Measurements from ENCODE around the gene TTC21A.

Gene TTC21A

DNA sequence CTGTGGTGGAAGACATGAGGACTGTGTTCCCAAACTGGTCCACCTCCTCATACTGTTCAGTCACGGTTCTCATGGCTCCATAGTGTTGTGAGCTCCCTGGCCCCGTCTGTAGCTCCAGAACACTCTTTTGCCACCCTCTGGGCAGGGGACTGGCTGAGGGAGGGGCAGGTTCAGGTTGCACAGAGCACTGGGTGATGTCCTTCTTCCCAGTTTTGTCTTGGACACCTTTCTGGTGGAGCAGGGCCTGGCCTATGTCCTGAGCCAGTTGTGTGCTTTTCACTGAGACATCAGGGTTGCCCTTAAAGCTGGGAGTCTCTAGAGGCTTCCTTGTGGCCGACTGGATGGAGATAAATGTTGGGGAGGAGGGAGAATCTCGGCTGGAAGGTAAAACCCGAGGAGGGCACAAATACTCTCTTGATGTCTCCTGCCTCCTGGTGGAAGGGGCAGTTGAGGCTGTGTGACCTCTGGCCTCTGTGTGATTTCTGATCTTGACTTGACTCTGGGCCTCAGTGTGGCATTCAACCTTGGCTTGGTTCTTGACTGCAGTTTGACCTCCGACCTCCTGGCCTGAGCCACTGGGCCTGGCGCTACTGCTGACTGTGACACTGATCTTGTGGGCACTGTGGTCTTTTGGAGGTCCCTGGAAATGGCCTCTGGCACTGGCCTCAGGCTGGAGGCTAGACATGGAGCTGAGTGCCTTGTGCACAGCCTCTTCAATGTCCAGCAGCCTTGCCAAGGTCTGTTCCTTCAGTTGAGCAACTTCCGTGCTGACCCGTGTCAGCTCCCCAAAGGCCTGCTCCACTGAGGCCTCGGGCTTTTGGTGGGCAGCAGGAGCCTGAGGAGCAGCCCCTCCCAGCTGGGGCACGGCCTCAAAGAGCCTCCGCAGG, 76.8 kb downstream of the TTC21A start:
- H3K4me3 ChIP-seq (ENCODE audit: low read depth in 1 of 2, low read length in 2 of 2) = no peak overlapping the region
- H3K9me3 ChIP-seq (ENCODE audit: insufficient read depth, low read length, severe bottlenecking) = no peaks in the 10 kb centered on the region
- no peak overlapping the region for H3K27ac ChIP-seq (ENCODE audit: low read length)
- TF ChIP-seq EZH2 (IDR thresholded peaks at IDR 0.05; ENCODE audit: borderline replicate concordance, low read depth, low read length, severe bottlenecking) = no peak
- TF ChIP-seq, protein P1, sequence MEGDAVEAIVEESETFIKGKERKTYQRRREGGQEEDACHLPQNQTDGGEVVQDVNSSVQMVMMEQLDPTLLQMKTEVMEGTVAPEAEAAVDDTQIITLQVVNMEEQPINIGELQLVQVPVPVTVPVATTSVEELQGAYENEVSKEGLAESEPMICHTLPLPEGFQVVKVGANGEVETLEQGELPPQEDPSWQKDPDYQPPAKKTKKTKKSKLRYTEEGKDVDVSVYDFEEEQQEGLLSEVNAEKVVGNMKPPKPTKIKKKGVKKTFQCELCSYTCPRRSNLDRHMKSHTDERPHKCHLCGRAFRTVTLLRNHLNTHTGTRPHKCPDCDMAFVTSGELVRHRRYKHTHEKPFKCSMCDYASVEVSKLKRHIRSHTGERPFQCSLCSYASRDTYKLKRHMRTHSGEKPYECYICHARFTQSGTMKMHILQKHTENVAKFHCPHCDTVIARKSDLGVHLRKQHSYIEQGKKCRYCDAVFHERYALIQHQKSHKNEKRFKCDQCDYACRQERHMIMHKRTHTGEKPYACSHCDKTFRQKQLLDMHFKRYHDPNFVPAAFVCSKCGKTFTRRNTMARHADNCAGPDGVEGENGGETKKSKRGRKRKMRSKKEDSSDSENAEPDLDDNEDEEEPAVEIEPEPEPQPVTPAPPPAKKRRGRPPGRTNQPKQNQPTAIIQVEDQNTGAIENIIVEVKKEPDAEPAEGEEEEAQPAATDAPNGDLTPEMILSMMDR (IDR thresholded peaks at IDR 0.05; ENCODE audit: borderline replicate concordance, extremely low read depth, low read length, poor library complexity, severe bottlenecking) = no peak
- H2AFZ ChIP-seq (ENCODE audit: low read depth, low read length) = no peak overlapping the region
- no peaks in the 10 kb centered on the region for H3K79me2 ChIP-seq (ENCODE audit: insufficient read depth, low read length)
- H3K4me1 ChIP-seq (ENCODE audit: insufficient read depth, low read length) = peaks cover 20% of the 10 kb centered on the region
- H4K20me1 ChIP-seq (ENCODE audit: insufficient read depth, low read length) = 0 out of 2 replicates have a peak, but pooled peaks cover 15% of the 10 kb centered on the region
- no peak for ATAC-seq (ENCODE audit: insufficient read depth, low read depth)
- peaks cover 12% of the 10 kb centered on the region for H3K27me3 ChIP-seq (ENCODE audit: insufficient read depth, low read length, poor library complexity)
- no peak for DNase-seq
- H3K9ac ChIP-seq (ENCODE audit: low read depth, low read length) = no peak overlapping the region
- H3K4me2 ChIP-seq (ENCODE audit: insufficient read depth, low read length) = no peak overlapping the region
- no peaks in the 10 kb centered on the region for H3K36me3 ChIP-seq (ENCODE audit: insufficient read depth, low read length)

DNA sequence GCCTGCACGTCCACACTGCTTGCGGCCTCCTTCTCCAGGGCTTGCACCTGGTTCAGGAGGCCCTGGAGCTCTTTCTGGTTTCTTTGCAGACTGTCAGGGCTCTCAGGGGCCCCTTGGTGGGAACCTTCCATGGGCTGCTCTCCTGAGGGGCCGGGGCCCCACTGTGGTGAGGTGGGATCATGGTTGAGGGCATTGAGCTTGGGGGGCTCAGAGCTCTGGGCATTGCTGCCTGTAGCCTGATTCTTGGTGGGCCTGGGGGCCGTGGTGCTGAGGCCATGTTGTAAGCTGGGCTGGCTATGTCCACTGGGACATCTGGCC, 77.4 kb downstream of the TTC21A start:
- ATAC-seq (ENCODE audit: insufficient read depth, low read depth) (no peak), DNase-seq (no peak)
- Histone ChIP-seq H3K4me2 (ENCODE audit: insufficient read depth, low read length) (no peak overlapping the region), H3K27me3 (ENCODE audit: insufficient read depth, low read length, poor library complexity) (peaks cover 6% of the 10 kb centered on the region), H3K4me3 (ENCODE audit: low read depth in 1 of 2, low read length in 2 of 2) (no peak overlapping the region), H3K36me3 (ENCODE audit: insufficient read depth, low read length) (no peaks in the 10 kb centered on the region), H3K4me1 (ENCODE audit: insufficient read depth, low read length) (peaks cover 14% of the 10 kb centered on the region), H3K79me2 (ENCODE audit: insufficient read depth, low read length) (no peaks in the 10 kb centered on the region), H3K27ac (ENCODE audit: low read length) (no peak overlapping the region), H3K9ac (ENCODE audit: low read depth, low read length) (no peak overlapping the region), H4K20me1 (ENCODE audit: insufficient read depth, low read length) (0 out of 2 replicates have a peak, but pooled peaks cover 9% of the 10 kb centered on the region), H2AFZ (ENCODE audit: low read depth, low read length) (no peak overlapping the region), H3K9me3 (ENCODE audit: insufficient read depth, low read length, severe bottlenecking) (no peaks in the 10 kb centered on the region)
- TF ChIP-seq EZH2 (IDR thresholded peaks at IDR 0.05; ENCODE audit: borderline replicate concordance, low read depth, low read length, severe bottlenecking) = no peak
- TF ChIP-seq, protein P1 (IDR thresholded peaks at IDR 0.05; ENCODE audit: borderline replicate concordance, extremely low read depth, low read length, poor library complexity, severe bottlenecking) = no peak

DNA sequence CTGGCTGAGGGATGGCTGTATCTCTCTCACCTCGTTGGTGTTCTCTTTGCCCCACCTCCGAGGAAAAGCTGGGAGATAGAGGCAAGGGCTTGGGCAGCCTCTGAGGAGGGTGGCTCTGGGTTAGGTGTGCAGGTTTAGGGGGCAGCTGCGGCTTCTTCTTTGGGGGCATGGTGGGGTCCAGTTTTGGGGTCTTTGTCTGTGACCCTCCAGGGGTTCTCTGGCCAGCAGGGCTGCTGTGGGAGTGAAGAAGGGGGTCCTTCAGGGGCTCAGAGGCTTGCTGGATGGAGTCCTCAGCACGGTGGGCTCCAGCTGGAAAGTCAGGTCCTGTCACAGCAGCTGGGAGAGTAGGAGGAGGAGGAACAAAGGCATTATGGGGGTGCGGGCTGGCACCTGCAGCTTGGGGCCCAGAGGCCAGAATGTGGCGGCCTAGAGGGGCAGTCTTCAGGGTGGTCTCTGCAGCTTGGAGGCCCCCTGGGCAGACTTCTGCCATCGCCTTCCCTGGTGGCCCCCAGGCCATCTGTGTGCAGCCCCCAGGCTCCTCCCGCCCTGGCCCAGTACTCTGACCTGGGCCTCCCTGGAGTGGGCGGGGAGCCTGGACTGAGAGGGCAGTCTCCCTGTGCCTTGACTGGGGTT, 78.0 kb downstream of the TTC21A start:
- H4K20me1 ChIP-seq (ENCODE audit: insufficient read depth, low read length) = 0 out of 2 replicates have a peak, but pooled peaks cover 4% of the 10 kb centered on the region
- H3K9ac ChIP-seq (ENCODE audit: low read depth, low read length) = no peak overlapping the region
- H3K79me2 ChIP-seq (ENCODE audit: insufficient read depth, low read length) = no peaks in the 10 kb centered on the region
- H3K27me3 ChIP-seq (ENCODE audit: insufficient read depth, low read length, poor library complexity) = peaks cover 1% of the 10 kb centered on the region
- TF ChIP-seq EZH2 (IDR thresholded peaks at IDR 0.05; ENCODE audit: borderline replicate concordance, low read depth, low read length, severe bottlenecking) = no peak
- TF ChIP-seq, protein P1 (IDR thresholded peaks at IDR 0.05; ENCODE audit: borderline replicate concordance, extremely low read depth, low read length, poor library complexity, severe bottlenecking) = no peak
- H3K4me1 ChIP-seq (ENCODE audit: insufficient read depth, low read length) = peaks cover 9% of the 10 kb centered on the region
- no peak for ATAC-seq (ENCODE audit: insufficient read depth, low read depth)
- H3K4me2 ChIP-seq (ENCODE audit: insufficient read depth, low read length) = no peak overlapping the region
- H3K4me3 ChIP-seq (ENCODE audit: low read depth in 1 of 2, low read length in 2 of 2) = no peak overlapping the region
- no peak overlapping the region for H2AFZ ChIP-seq (ENCODE audit: low read depth, low read length)
- no peak for DNase-seq
- no peaks in the 10 kb centered on the region for H3K36me3 ChIP-seq (ENCODE audit: insufficient read depth, low read length)
- H3K27ac ChIP-seq (ENCODE audit: low read length) = no peak overlapping the region
- H3K9me3 ChIP-seq (ENCODE audit: insufficient read depth, low read length, severe bottlenecking) = no peaks in the 10 kb centered on the region
